Astrocyte of the cerebellum (primary cell): ENCODE results near the gene RCSD1.
A peak's percentile ranks its signal among the peaks of the same experiment; 100 is the strongest.

Experiments used
- DNase-seq: peaks from one replicate; pipeline ENCODE4 v3.0.0-alpha.2; 2011; ENCODE audit warnings: low read depth
- H3K4me3 ChIP-seq: 2 replicates; pipeline ENCODE4 v1.5.1; 2011; ENCODE audit warnings: mild to moderate bottlenecking, low read depth, low read length, moderate library complexity
- CTCF ChIP-seq: IDR thresholded peaks from 2 replicates; pipeline ENCODE4 v1.5.1; 2012; ENCODE audit warnings: low read length, low read depth, moderate library complexity, mild to moderate bottlenecking; ENCODE audit errors: missing control alignments
- in situ Hi-C: cut with HindIII; loops from 2 replicates; pipeline ENCODE4 v1.10.0; 2017; ENCODE audit warnings: low sequenced_read_pairs

RCSD1 gene

GRCh38 chr1:167683226-167683625 is 53.2 kb downstream of the RCSD1 start:
- in situ Hi-C loops: no loop called here
- TF ChIP-seq CTCF: no peak
- no peak for DNase-seq
- no peak overlapping the region for H3K4me3 ChIP-seq

- TF ChIP-seq CTCF: no peak
- DNase-seq: no peak
- in situ Hi-C loops: no loop called here
- H3K4me3 ChIP-seq: no peak overlapping the region
Measured at GRCh38 chr1:167683641-167684502, 53.8 kb downstream of the RCSD1 start.

GRCh38 chr1:167685844-167686243 is 55.8 kb downstream of the RCSD1 start:
- H3K4me3 ChIP-seq: no peak overlapping the region
- no peak for DNase-seq
- in situ Hi-C loops: no loop called here
- TF ChIP-seq CTCF: no peak

GRCh38 chr1:167687919-167688519 is 58.0 kb downstream of the RCSD1 start:
- H3K4me3 ChIP-seq: no peak overlapping the region

GRCh38 chr1:167689567-167689920 is 59.5 kb downstream of the RCSD1 start:
- H3K4me3 ChIP-seq: no peak overlapping the region
- in situ Hi-C loops: no loop called here
- no peak for DNase-seq
- no peak for TF ChIP-seq CTCF

More at GRCh38 chr1:167687919-167688519, 58.0 kb downstream of the RCSD1 start:
- in situ Hi-C loops: no loop called here
- peak; percentile 93 for TF ChIP-seq CTCF
- DNase-seq: peak; percentile 76

GRCh38 chr1:167690053-167690452 is 60.0 kb downstream of the RCSD1 start:
- no peak for TF ChIP-seq CTCF
- DNase-seq: no peak
- in situ Hi-C loops: no loop called here
- H3K4me3 ChIP-seq: no peak overlapping the region
